Nephron progenitor cell (in vitro differentiated cells): Measurements from ENCODE around the gene CDH22.

ENCODE experiments used
- DNase-seq: peaks from one replicate; pipeline ENCODE4 v3.0.0; 2021
- H3K27ac Mint-ChIP-seq: 2 replicates; pipeline ENCODE4 v1.8.0; 2021; ENCODE audit warnings: mild to moderate bottlenecking, moderate library complexity, mixed read lengths
- H3K27me3 Mint-ChIP-seq: 2 replicates; pipeline ENCODE4 v1.8.0; 2021; ENCODE audit warnings: mild to moderate bottlenecking, low read depth, mixed read lengths; ENCODE audit not compliant: poor library complexity
- H3K36me3 Mint-ChIP-seq: 2 replicates; pipeline ENCODE4 v1.8.0; 2021; ENCODE audit warnings: low read depth, mixed read lengths
- H3K4me1 Mint-ChIP-seq: 2 replicates; pipeline ENCODE4 v1.8.0; 2021; ENCODE audit warnings: mixed read lengths
- H3K4me3 Mint-ChIP-seq: 2 replicates; pipeline ENCODE4 v1.8.0; 2021; ENCODE audit warnings: mild to moderate bottlenecking, moderate library complexity, mixed read lengths
- H3K9me3 Mint-ChIP-seq: 2 replicates; pipeline ENCODE4 v1.8.0; 2021; ENCODE audit warnings: mild to moderate bottlenecking, moderate library complexity, mixed read lengths
- TF ChIP-seq, protein P1 (sequence below): fragments of 200-600 bp; sonication (generic); IDR thresholded peaks from 2 replicates; pipeline ENCODE4 v1.5.0; 2021; ENCODE audit warnings: antibody characterized with exemption

The CDH22 gene

DNA sequence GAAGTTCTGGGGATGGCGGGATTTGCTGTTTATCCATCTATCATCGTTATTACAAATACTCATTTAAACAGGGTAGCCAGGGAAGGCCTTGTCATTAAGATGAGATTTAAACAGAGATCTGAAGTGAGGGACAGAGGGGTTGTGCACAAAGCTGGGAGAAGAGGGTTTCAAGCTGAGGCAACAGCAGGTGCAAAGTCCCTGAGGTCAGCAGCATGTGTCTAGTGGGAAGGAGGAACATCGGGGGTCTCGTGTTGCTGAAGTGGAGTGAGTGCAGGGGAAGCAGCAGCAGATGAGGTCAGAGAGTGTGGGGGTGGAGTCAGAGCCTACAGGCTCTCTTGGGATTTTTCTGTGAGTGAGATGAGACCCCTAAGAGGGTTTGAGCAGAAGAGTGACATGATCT, 52.0 kb downstream of the CDH22 start:
- Mint-ChIP-seq H3K9me3 (no peaks in the 10 kb centered on the region), H3K27me3 (peaks cover 8% of the 10 kb centered on the region), H3K27ac (no peak overlapping the region), H3K4me1 (no peaks in the 10 kb centered on the region), H3K4me3 (no peak overlapping the region), H3K36me3 (no peaks in the 10 kb centered on the region)
- TF ChIP-seq, protein P1, sequence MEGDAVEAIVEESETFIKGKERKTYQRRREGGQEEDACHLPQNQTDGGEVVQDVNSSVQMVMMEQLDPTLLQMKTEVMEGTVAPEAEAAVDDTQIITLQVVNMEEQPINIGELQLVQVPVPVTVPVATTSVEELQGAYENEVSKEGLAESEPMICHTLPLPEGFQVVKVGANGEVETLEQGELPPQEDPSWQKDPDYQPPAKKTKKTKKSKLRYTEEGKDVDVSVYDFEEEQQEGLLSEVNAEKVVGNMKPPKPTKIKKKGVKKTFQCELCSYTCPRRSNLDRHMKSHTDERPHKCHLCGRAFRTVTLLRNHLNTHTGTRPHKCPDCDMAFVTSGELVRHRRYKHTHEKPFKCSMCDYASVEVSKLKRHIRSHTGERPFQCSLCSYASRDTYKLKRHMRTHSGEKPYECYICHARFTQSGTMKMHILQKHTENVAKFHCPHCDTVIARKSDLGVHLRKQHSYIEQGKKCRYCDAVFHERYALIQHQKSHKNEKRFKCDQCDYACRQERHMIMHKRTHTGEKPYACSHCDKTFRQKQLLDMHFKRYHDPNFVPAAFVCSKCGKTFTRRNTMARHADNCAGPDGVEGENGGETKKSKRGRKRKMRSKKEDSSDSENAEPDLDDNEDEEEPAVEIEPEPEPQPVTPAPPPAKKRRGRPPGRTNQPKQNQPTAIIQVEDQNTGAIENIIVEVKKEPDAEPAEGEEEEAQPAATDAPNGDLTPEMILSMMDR, result no peak
- no peak for DNase-seq

DNA sequence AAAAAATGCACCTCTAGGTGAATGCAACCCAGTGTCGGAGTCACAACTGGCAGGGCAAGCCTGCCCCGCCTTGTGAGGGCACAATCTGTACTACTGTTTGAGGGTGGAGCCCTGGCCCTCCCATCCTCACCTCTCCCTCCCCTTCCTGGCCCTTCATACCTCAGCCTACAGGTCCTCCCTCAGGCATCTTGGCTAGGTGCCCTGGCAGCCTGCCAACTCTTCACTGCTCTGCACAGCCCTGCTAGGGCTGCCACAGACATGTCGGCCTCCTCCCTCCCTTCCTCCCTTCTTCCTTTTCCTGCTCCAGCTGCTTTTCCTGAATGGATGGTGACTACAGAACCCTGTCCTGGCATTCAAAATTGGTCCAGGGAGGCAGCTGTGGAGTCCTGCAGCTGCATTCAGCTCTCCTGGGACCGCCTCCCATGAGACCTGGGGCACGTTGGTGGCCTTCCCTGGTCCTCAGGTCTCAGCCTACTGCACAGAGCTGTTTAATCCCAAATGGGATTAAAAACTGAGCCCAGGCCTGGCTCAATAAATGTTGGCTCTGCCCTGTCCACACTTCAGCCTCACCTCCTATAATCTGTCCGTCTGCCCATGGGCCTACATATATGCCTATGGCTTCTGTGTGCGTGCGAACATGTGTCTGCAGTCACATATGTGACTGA, 52.7 kb downstream of the CDH22 start:
- Mint-ChIP-seq H3K27me3 (peaks cover 5% of the 10 kb centered on the region), H3K9me3 (no peaks in the 10 kb centered on the region)
- no peak for DNase-seq

DNA sequence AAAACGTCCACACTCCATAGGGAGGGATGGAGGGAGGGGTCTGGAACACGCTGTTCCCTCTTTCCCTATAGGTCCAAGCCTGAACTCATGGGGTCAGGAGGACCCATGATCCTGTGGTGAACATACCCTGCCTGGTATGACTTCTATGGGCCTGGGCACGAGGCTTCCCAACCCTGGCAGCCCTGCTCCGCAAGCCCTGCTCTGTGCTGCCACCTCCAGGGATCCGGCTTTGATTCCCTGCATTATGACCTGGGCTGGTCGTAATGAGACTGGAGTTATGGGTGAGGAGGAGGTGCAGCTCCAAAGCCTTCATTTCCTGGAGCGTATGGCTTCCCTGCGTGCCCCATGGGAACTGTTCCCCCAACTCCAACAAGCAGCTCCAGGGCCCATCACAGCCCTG, 54.9 kb downstream of the CDH22 start:
- H3K27me3 Mint-ChIP-seq, result peaks cover 26% of the 10 kb centered on the region
- TF ChIP-seq, protein P1, result peak; percentile 10
- peak; percentile 21 for DNase-seq
- H3K36me3 Mint-ChIP-seq, result no peaks in the 10 kb centered on the region
- H3K4me1 Mint-ChIP-seq, result peaks cover 5% of the 10 kb centered on the region
- no peak overlapping the region for H3K27ac Mint-ChIP-seq
- H3K9me3 Mint-ChIP-seq, result no peaks in the 10 kb centered on the region
- H3K4me3 Mint-ChIP-seq, result no peak overlapping the region

More for the DNA sequence above, 52.7 kb downstream of the CDH22 start:
- TF ChIP-seq, protein P1, result no peak
- H3K4me1 Mint-ChIP-seq, result peaks cover under 1% of the 10 kb centered on the region
- H3K27ac Mint-ChIP-seq, result no peak overlapping the region
- H3K4me3 Mint-ChIP-seq, result no peak overlapping the region
- no peaks in the 10 kb centered on the region for H3K36me3 Mint-ChIP-seq

DNA sequence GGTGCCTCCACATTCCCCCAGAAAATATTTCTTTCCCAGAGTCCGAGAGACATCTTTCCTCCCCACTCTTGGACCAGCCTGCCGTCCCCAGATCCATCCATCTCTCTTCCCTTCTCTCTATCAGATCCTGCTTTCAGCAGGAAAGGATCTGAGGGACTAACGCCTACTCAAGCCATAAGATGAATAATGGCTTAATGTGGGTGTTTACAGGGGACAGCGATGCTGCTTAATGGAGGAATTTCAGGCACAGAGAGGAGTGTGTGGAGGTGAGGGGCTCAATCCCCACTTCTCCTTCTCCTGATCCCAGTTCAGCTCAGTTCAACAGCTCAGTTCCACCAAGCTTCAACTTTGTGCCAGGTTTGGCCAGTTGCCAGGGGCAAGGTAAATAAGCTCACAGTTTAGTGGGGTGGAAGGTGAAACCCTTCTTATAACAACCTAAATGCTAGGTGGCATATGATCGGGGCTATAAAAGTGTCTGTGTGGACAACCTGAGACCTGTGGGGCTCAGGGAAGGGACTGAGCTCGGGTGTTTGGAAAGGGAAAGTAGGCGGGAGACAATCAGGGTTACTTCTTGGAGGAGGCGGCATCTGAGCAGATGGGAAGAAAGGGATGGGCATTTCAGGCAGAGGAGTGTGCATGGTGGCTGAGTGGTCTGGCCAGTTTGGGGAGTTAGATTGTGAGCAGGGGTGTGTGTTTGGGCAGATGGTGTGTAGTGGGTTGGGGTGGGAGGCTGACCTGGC, 55.8 kb downstream of the CDH22 start:
- Mint-ChIP-seq H3K9me3 (no peaks in the 10 kb centered on the region), H3K4me1 (peaks cover 5% of the 10 kb centered on the region), H3K27ac (no peak overlapping the region), H3K4me3 (no peak overlapping the region), H3K36me3 (no peaks in the 10 kb centered on the region), H3K27me3 (peaks cover 35% of the 10 kb centered on the region)
- DNase-seq, result no peak
- TF ChIP-seq, protein P1, result no peak

DNA sequence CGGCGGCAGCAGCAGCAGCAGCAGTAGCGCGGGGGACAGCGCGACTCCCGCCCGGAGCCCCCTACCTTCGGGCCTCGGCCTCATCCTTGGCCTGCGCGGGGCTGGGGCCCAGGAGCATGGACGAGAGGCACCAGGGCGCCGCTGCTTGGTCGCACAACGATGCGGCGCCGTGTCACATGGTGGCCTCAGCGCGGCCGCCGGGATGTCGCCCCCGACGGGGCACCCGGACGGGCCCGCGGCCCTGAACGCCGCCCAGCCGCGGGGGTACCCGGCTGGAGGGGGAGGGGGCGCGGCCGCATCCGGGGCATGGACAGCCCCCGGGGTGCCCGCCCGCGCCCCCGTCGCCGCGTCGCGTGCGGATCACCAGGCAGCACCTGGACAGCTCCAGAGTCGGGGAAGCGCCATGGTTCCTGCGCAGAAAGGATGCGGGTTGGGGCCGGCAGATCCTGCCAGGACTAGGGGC, 57.1 kb downstream of the CDH22 start:
- Mint-ChIP-seq H3K4me1 (peaks cover 14% of the 10 kb centered on the region), H3K36me3 (no peaks in the 10 kb centered on the region), H3K9me3 (no peaks in the 10 kb centered on the region), H3K27ac (no peak overlapping the region), H3K4me3 (no peak overlapping the region), H3K27me3 (peaks cover 45% of the 10 kb centered on the region)
- DNase-seq, result peak; percentile 59
- TF ChIP-seq, protein P1, result no peak
